ENCODE results near the gene MAP7.
A peak's percentile ranks its signal among the peaks of the same experiment; 100 is the strongest.
"Not testable (repeated sequence)": the region's sequence is repeated elsewhere in the genome, so short reads cannot be mapped to it uniquely, and the experiment has no call there.

Gene MAP7

DNA sequence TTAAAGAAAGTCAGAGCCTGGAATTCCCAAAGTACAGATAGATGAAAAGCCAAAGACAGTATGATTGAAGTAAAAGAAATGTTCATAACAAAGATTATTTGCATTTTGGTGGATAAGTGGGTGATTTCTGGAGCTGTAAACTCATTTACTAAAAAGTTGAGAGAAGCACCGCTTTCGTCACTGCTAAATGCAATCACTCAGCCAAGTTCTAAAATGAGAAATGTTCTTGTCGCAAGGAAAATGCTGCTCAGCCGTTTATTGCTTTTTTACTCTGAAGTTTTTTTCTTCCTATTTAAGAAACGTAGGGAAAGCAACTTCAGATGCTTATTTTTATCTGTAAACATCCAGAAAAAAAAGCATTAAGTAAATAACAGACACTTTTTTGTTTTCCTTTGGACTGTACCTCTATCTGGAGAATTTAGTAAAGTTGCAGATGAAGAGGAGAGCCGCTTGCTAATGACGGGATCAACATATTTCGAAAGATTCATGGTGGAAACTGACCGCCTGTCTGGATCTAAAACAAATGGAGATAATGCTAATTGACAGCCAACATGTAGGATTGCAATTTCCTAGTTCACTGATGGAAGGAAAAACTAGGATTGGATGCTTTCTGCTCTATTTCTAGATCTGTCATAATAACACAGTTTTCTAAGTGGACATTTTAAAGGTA is 166.8 kb downstream of the MAP7 start:
- no peak for DNase-seq (ENCODE audit: low read depth in 3 of 3)

GRCh38 chr6:136382676-136383252 is 167.5 kb downstream of the MAP7 start:
- no peak for DNase-seq (ENCODE audit: low read depth in 3 of 3)

GRCh38 chr6:136378888-136379287 is 171.3 kb downstream of the MAP7 start:
- no peak for DNase-seq (ENCODE audit: low read depth in 3 of 3)

DNA sequence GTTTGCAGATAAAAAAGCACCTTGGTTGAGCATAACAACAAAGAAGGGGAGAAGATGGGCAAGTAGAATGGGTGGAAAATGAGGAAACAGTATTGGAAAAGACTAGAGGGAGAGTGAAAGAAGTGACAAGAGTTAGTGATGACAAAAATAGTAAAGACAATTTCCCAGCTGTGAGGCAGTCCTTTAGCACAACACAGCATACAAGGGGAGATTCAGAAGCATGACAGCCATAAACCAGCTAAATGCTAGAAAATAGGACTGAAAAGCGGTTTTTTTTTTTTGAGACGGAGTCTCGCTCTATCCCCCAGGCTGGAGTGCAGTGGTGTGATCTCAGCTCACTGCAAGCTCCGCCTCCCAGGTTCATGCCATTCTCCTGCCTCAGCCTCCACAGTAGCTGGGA is 174.4 kb downstream of the MAP7 start:
- not testable (repeated sequence) for DNase-seq (ENCODE audit: low read depth in 3 of 3)

- DNase-seq (ENCODE audit: low read depth in 3 of 3), result no peak
These were observed 178.3 kb downstream of the MAP7 start for GRCh38 chr6:136371959-136372358.

DNA sequence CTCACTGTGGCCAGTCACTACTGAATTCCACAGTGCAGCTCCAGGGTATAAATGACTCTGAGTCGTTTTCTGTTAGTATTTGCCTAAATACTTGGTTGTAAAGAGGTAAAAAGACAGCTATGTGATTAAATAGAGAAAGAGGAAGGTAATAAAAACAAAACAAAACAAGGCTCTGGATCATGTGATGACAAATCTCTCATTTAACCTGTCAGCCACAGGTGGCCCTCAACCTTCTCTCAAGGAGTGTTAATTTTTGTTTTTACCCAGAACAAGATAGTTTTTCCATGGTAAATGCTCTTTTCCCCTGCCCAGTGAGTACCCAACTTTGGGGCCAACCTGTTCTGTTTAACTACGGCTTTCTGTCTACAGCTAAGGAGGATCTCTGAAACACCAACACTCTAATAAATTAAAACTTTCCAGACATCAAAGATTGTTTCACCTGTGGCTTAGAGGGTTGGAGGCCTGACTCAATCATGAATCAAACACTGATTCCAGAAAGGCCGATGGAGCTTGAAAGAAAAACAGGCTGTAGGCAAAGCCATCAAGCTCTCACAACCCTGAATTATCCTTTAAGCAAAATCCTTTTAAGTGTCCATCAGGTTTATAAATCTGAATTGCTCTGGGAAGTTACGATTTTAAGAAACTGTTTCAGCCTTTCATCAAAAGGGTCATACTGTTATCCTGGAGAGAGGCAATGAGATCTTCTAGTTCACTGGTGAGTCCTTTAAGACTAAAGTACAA is 179.1 kb downstream of the MAP7 start:
- no peak for DNase-seq (ENCODE audit: low read depth in 3 of 3)

DNA sequence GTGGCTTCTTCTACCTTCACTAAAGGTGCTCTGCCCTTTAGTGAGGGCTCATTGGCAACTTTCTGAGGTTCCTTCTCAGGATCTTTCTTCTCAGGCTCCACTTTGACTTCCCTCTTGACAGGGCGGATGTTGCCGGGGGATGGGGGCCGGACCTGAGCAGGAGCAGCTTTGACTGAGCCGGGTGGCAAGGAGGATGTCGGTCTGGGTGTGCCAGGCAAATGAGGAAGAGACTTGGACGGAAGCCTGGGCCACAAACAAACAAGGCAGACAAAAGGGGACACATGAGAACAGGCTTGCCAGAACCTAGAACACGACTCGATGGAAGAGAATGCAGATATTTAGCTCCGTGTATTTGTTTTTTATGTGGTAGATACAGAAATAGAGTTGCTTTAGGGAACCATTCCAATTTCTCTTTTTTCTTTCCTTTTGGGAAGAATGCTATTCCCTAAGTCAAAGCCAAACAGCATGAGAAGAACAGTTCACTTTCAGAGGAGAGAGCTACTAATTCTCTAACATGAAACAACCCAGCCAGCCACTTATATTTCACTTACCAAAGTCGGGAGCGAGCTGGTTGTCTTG is 184.4 kb downstream of the MAP7 start:
- DNase-seq (ENCODE audit: low read depth in 3 of 3), result peak in 1 of 3 donors; percentile 1

- no peak for DNase-seq (ENCODE audit: low read depth in 3 of 3)
These were observed 187.5 kb downstream of the MAP7 start for GRCh38 chr6:136362421-136363356.

GRCh38 chr6:136361787-136362186 is 188.4 kb downstream of the MAP7 start:
- no peak for DNase-seq (ENCODE audit: low read depth in 3 of 3)

- DNase-seq (ENCODE audit: low read depth in 3 of 3), result no peak
These were observed 189.4 kb downstream of the MAP7 start for GRCh38 chr6:136360783-136361182.

DNA sequence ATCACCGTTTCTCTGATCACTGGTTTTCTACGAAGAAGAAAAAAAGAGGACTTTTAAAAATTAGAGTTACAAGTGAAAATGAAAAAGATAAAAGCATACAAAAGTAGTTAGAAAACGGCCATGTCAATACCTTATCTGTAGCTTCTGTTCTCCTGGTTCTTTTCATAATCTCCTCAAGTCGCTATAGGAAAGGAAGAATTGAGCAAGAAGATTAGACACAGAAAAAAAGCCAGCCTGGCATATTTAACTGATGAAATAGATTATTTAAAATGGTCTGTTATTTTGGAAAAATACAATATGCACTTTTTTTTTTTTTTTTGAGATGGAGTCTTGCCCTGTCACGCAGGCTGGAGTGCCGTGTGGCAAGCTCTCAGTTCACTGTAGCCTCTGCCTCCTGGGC is 190.4 kb downstream of the MAP7 start:
- no peak for DNase-seq (ENCODE audit: low read depth in 3 of 3)

DNA sequence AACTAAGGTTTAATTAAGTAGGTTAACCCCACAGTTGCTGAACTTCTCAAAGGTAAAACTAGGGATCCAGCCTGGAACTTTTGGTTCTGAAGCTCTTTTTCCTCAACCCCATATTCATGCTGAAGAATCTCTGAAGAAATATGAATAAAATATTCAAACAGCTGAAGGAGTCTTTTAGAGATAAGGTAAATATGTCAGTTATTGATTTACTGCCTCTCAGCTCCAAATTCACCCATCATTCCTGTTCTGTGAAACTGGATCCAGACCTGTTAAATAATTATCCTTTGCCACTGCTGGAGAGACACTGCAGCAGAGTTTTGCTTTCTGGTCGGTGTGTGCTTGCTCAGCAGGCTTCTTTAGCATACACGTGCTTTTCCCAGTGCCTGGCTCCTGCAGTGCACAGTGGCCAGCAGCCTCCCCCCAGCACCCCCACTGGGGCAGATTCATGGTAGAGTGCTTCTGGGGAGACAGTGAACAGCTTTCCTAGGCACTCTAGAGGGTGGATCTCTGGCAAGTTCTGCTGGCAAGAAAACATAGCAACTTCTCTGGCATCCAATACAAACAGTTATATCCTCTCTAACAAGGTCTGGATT is 198.6 kb downstream of the MAP7 start:
- DNase-seq (ENCODE audit: low read depth in 3 of 3), result no peak

DNA sequence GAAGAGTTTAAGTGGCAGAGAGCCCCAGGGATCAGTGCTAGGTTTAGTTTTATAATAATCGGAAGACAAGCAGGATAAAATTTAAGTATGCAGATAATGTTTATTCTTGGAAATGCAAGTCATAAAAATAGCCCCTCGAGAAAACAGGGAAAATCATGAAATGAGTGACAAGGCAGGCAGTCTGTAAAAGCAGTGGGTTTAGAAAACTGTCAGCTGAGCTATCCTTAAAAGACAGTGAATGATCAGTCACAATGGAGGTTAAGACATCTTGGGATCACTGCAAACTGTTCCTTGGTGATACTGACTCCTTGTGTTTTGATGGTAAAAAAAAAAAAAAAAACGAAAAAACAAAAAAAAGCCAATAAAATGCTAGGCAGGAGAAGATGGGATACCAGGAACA is 199.3 kb downstream of the MAP7 start:
- DNase-seq (ENCODE audit: low read depth in 3 of 3), result no peak

DNA sequence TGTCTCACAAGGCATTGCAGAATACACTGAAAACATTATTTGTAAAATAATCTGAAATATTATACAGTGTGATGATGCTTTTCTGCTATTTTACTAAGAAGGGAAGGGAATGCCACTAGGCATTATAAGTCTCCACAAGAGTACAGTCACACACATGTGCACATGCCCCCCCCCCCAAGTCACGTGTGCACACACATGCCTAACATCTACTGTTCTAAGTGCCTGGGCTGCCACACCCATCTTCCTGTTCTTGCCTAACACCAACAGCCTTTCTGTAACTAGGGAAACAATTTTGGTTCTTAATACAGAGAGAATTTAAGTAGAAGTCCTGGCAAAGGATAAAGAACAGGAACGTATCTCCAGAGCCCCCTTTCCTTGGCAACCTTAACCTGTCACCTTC is 202.4 kb downstream of the MAP7 start:
- DNase-seq (ENCODE audit: low read depth in 3 of 3), result no peak

DNA sequence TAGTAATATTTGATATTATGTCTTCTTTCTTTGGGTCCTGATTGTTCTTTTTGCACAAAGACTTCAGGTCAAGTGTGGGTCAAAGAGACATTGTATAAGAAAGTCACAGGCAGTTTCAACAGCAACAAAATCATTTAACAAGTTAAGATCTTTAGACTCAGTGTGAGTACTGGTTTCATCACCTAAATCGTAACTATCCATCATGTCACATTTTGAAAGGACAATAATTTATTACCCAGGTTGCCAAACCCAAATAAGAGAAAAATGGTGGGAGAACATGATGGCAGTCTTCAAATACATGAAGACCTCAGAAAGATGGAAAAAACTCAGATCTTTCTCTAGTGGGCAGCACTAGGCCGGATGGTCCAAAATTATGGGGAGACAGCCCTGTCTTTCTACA is 205.1 kb downstream of the MAP7 start:
- DNase-seq (ENCODE audit: low read depth in 3 of 3), result no peak

GRCh38 chr6:136344420-136344819 is 205.8 kb downstream of the MAP7 start:
- DNase-seq (ENCODE audit: low read depth in 3 of 3), result no peak

DNA sequence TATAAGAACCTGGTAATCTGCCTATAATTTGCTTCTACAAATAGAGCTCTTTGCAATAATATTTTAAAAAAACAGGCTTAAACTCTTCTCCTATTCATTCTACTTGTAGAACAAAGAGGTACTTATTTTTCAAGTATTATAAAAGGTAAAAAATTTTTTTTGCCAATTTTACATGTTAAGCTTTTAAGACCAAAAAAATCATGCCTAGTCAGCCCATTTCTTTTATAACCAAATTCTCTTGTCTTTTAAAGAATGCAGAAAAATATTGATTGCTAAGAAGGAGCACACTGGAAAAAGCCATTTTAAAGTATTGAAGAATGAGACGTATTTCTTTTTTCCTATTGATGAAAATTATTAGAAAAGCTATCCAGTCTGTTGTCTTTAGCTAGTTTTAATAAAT is 206.5 kb downstream of the MAP7 start:
- no peak for DNase-seq (ENCODE audit: low read depth in 3 of 3)

GRCh38 chr6:136343275-136343674 is 206.9 kb downstream of the MAP7 start:
- no peak for DNase-seq (ENCODE audit: low read depth in 3 of 3)

DNA sequence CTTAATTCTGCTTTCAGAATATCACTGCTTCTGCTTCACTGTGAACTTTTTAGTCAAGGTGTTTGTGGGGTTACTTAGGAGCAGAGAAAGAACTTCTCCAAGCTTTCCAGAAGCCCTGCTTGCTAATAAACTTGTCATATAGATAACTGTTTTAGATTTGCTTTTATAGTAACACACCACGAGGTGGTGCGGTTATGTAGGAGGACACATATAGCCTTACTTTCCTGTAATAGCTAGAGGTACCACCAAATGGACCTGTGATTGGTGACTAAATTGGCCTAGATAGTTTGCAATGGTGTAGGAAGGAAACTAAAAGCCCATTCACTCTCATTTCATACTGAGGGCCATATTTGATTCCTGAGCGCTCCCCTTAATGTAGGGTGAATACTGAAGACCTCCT is 208.3 kb downstream of the MAP7 start:
- no peak for DNase-seq (ENCODE audit: low read depth in 3 of 3)

DNA sequence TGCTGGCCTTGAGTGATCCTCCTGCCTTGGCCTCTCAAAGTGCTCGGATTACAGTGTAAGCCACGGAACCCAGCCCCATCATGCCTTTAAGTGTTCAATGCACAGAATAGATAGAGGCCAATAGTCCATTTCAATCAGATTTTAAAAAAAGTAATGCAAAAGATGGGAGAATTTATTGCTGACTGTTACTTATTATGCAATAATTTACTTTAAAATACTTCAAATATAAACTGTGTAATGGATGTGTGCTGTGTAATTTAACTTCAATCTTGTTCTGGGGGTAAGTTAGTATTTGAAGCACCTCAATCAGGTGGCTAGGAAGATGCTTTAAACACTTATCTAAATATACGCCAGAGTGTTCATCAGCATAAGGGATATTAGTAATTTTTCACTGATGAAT is 208.9 kb downstream of the MAP7 start:
- DNase-seq (ENCODE audit: low read depth in 3 of 3), result no peak

GRCh38 chr6:136338486-136338885 is 211.7 kb downstream of the MAP7 start:
- DNase-seq (ENCODE audit: low read depth in 3 of 3), result no peak

All from stimulated activated CD4-positive, alpha-beta T cell treated with anti-CD3 and anti-CD28 coated beads, TNF-alpha, amount 100 ng/mL, for 48 hours (primary cell).